Activated naive CD8-positive, alpha-beta T cell treated with anti-CD3 and anti-CD28 coated beads, Interleukin-2, amount 50 U/mL, for 16 hours (primary cell): ENCODE data around the gene TOMM5.

ENCODE experiments used
- DNase-seq: peaks from one replicate; pipeline ENCODE4 v3.0.0-alpha.2; 2020; ENCODE audit warnings: low read depth, low spot score

The TOMM5 gene

DNA sequence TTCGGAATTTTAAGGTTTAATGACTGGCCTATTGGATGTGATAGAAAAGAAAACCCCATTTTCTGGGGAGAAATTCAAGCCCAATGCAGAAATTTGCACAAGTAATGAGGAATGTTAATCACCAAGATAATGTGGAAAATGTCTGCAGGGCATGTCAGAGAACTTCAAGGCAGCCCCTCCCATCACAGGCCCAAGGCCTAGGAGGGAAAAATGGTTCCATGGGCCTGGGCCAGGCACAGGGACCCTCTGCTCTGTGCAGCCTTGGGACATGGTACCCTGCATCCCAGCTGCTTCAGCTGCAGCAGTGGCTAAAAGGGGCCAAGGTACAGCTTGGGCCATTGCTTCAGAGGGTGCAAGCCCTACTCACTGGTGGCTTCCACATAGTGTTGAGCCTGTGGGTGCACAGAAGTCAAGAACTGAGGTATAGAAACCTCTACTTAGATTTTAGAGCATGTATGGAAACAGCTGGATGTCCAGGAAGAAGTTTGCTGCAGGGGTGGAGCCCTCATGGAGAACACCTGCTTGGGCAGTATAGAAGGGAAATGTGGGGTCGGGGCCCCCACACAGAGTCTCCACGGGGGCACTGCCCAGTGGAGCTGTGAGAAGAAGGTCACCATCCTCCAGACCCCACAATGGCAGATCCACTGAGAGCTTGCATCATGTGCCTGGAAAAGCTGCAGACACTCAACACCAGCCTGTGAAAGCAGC lies 28.4 kb downstream of the TOMM5 start:
- no peak for DNase-seq

DNA sequence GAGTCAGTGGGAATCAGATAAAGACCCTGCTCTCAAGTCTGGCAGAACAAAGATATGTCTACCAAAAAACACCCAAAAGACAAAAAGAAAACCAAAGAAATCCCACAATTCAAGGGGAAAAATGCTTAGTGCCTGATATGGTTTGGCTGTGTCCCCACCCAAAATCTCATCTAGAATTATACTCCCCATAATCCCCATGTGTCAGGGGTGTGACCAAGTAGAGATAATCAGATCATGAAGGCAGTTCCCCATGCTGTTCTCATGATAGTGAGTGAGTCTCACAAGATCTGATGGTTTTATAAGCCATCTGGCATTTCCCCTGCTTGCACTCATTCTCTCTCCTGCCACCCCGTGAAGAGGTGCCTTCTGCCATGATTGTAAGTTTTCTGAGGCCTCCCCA lies 29.6 kb downstream of the TOMM5 start:
- no peak for DNase-seq

DNA sequence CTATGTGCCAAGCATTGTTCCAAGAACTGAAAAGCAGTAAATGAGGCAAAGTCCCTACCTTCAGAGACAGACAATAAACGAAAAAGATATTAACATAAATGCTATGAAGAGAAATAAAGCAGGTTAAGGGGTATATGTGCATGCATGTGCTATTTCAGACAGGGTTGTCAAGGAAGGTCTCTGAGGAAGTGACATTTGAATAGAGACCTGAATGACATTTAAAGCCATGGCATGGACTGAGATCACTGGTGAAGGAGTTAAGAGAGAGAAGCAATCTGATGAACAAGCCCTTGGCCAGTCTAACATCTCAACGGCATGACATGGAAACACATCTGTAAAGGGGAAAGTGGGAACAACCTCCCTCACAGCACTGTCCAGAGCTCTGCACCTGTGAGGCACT lies 30.7 kb downstream of the TOMM5 start:
- DNase-seq, result no peak

DNA sequence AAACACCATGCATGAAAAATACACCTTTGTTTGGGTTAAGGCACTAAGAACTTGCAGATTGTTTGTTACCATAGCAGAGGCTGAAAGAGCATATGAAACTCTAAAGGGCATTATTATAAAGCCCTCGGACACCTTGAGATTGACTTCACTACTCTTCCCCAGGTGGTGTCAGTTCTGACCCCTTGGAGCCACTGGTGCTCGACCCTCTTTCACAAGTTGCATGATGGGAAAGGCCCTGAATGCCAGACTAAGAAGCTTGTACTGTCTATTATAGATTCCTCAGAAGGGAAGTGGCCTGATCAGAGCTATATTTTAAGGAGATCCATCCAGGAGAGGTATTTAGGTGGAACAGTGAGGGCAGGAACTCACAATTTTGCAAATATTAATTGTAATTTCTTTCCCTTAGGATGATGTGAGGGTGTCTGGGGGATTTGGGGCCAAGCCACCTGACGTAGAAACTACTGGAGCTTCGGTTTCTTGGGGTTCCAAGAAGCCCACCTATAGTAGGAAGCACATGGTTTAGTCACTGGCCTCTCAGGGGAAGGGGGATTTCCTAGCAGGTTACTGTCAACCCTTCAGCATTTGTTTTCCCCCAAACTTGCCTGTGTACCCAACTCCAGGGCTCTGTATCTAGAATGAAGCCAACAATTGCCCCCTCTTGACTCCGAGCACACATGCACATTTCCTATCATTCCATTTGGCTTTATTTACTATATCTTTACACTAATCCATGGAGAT lies 32.4 kb downstream of the TOMM5 start:
- no peak for DNase-seq

DNA sequence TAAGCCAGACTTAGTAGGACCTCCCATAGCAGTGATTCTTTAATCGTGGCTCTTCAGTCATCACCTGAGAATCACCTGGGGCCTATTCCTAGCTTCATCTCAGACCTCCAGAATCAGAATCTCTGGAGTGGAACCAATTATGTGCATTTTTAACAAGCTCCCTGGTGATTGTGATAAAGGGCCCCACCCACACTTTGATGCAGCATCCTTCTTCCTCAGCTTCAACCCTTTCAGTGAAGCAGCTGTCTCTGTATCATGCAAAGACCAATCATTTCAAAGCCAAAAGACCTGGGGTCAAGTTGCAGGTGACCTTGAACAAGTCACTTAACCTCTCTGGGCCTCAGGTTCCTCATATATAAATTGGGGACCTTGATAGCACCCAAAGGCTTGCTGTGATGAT lies 33.3 kb downstream of the TOMM5 start:
- no peak for DNase-seq

DNA sequence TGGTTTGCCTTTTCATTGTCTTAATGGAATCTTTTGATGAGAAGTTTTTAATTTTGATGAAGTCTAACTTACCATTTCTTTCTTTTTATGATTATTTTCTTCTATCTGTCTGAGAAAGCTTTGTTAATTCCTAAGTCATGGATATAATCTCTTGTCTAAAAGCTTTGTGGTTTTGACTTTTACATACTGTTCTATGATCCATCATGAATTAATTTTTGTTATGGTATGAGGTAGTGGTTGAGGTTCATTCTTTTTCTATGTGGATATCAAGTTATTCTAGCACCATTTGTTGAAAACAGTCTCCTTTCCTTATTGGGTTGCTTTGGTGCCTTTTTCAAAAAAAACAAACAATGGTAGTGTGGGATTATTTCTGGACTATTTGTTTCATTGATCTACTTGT lies 36.6 kb downstream of the TOMM5 start:
- no peak for DNase-seq

DNA sequence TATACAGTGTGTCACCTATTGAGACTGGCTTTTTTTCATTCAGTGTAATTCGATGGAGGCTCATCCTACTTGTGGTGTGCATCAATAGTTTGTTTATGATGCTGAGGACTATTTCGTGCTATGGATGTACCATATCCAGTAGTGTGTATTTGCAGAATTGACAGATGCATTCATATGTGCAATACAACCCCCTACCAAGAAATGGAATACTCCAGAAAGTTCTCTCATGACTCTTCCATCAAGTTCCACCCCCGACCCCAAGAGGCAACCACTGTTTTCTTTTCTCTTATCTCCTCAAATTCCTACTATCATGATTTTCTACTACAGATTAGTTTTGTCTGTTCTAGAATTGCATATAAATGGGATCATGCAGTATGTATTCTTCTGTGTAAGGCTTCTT lies 38.1 kb downstream of the TOMM5 start:
- no peak for DNase-seq

DNA sequence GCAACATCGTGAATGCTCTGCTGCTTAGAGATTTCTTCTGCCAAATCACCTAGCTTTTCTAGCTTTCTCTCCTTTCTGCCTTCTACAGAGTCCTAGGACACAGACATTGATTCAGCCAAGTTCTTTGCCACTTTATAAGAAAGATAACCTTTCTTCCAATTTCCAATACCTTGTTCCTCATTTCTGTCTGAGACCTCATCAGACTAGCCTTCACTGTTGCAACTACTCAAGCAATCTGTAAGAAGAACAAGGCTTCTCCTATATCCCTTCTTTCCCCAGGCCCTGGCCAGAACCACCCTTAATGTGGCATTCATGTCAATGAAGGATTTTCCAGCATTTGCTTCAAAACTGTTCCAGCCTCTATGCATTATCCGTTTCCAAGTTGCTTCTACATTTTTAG lies 40.5 kb downstream of the TOMM5 start:
- DNase-seq, result no peak

DNA sequence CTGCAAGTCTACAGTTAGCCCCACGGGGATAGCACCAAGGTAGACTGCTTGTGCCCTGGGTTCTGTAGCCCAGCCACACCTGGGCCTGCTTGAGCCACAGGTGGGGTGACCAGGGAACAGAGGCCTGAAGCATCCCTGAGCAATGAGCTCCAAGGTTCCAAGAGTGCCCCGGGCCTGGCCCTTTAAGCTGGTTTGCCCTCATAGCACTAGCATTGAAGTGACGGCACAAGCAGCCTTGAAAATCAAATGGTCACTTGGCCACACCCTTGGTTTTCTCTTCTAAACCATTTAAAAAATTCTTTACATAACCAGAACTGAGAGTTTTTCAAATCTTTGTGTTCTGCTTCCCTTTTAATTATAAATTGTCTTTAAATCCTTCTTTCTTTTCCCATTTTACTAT lies 40.9 kb downstream of the TOMM5 start:
- no peak for DNase-seq

DNA sequence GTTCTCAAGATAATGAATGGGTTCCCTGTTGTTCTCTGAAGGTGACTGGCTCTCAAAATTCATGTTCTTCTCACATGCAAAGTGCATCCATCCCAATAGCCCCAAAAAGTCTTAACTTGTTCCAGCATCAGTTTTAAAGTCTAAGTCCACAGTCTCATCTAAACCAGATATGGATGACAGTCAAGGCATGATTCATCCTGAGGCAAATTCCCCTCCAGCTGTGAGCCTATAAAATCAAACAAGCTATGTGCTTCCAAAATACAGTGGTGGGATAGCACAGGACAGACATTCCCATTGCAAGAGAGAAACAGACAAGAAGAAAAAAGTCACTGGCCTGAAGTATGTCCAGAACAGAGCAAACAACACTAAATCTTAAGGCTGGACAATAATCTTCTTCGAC lies 41.6 kb downstream of the TOMM5 start:
- DNase-seq, result no peak

DNA sequence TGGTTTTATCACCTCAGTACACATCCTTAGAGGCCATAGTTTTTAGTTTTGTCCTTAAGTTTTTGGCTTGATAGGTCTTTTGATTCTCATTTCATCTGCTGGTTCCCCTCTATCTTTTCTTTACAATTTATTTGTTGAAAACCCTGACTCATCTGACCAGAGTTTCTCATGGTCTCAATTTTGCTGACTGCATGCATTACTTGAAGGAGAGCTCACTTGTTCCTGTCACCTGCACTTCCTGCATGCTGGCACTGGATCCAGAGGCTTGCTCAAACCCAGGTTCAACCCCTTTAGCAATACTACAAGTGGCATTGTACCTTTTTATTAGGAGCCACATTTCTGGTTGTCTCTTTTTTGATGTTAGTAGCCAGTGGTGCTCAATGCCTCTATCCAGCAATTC lies 42.9 kb downstream of the TOMM5 start:
- DNase-seq, result no peak

DNA sequence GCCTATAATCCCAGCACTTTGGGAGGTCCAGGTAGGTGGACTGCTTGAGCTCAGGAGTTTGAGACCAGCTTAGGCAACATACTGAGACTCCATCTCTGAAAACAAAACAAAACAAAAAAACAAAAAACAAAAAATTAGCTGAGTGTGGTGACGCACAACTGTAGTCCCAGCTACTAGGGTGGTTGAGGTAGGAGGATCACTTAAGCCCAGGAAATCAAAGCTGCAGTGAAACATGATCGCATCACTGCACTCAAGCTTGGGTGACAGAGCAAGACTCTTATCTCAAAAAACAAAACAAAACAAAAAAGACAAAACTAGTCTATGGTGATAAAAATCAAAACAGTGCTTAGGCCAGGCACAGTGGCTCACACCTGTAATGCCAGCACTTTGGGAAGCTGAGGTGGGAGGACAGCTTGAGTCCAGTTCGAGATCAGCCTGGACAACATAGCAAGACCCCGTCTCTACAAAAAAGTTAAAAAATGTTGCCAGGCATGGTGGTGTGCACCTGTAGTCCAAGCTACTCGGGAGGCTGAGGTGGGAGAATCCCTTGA lies 45.0 kb downstream of the TOMM5 start:
- DNase-seq, result no peak

DNA sequence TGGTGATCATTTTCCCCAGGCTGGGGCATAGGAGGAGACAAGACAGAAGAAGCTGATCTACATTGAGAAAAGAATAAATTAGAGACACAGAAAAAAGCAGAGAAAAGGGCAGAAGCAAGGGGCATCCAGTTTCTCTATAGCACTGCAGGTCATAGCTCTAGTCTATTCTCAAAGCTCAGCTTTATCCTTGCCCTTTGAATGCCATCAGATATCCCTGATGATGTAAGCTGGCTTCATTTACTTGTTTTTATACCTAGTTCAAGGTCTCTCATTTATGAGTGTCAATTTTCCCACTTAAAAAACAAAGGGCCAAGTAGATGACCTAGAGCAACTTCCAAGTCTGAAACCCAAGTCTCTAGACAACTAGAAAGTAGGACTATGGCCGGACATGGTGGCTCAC lies 48.9 kb downstream of the TOMM5 start:
- no peak for DNase-seq

DNA sequence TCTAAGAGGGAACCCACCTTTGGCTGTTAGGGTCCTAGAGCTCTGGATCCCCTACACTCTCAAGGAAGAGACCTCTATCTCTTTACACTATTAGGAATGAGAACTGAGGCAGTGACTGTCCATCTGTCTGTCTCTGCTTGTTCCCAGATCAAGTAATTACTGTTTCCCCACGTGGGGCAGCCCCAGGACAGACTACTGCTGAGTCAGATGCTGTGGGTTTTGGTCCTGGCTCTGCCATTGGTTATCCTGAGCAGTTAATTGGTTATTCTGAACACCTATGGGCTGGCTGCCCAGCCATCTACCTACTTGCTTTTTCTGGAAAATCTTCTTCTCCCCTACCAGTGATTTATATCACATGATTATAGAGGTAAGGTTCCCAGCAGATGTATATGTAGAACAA lies 49.5 kb downstream of the TOMM5 start:
- DNase-seq, result no peak

DNA sequence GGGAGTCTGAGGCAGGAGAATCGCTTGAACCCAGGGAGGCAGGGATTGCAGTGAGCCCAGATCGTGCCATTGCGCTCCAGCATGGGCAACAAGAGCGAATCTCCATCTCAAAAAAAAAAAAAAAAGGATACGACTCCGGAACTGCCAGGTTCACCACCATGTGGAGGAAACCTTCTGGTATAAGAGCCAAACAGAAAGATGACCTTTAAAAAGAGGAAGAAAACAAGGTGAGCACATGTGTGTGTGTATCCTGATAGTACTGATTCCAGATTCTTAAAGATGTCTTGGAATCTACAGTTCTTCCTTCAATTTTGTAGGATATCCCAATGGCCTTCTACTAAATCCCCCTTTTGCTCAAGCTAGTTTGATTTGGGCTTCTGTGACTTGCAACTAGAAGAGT lies 49.9 kb downstream of the TOMM5 start:
- DNase-seq, result no peak

DNA sequence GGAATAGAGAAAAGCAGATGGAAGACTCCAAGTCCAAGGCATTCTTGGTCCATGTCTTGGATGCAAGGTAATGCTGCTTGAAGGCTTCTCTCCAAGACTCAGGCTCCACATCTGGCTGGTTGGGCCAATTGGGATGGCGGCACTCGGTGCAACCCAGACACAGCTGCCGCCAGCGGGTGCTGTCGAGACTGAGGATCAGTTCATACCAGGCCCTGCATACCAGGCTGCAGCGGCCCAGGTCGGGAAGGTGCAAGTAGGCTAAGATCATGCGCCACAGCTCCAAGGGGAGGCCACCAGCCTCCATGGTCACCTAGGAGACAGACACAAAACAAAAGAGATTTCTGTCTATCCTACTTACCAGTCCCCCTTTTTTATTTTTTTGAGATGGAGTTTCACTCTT lies 50.9 kb downstream of the TOMM5 start:
- no peak for DNase-seq

DNA sequence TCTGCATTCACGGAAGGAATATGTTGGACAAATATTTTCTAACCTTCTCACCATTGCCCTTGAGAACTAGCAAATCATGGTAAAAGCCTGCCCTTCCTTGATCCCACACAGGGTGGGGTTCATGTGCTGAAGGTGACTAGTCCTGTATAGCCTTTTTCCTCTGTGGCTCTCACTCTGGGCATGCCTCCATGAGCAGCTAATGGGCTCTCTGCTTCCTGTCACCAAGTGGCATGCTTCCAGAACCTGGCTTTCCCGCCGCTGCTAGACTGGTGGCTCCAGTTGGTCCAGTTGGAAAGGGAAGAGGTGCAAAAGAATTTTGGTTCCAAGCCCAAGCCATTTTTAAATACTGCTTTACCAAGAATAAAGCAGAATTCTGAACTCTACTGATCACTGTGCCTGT lies 51.8 kb downstream of the TOMM5 start:
- no peak for DNase-seq

DNA sequence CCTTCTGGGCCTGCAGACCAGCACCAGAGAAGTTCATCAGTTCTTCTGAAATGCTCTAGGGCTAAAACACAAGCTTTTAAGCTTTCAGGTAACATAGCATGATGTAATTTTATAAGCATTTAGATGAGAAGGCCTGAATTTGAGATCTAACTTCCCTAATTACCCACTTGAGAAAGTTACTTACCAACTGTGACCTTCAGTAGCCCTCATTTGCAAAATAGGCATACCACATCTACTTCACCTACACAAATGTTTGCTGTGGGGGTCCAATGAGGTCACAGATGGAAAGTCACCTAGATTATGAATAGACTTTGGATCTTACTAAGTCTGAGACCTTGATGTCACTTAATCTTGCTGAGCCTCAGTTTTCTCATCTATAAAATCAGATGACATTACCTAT lies 52.8 kb downstream of the TOMM5 start:
- no peak for DNase-seq
